Forelimb muscle (tissue), 1 donor: Measurements from ENCODE around the gene ACADVL. TPM values are rescaled to one million over a fixed set of nuclear protein-coding genes. Genes with fewer than 3 reads are reported as not detected.

ENCODE experiments used
- DNase-seq: peaks from one replicate; pipeline ENCODE4 v3.0.0-alpha.2; 2013; ENCODE audit warnings: low read depth
- polyA plus RNA-seq: library from polyadenylated mRNA; unstranded; fragments of 120-200 nt; gene quantifications from one replicate; pipeline ENCODE4 v1.2.1, GENCODE V29; 2013; ENCODE audit not compliant: insufficient read length

ACADVL gene
- polyA plus RNA-seq, 1 donor: 243 TPM

DNA sequence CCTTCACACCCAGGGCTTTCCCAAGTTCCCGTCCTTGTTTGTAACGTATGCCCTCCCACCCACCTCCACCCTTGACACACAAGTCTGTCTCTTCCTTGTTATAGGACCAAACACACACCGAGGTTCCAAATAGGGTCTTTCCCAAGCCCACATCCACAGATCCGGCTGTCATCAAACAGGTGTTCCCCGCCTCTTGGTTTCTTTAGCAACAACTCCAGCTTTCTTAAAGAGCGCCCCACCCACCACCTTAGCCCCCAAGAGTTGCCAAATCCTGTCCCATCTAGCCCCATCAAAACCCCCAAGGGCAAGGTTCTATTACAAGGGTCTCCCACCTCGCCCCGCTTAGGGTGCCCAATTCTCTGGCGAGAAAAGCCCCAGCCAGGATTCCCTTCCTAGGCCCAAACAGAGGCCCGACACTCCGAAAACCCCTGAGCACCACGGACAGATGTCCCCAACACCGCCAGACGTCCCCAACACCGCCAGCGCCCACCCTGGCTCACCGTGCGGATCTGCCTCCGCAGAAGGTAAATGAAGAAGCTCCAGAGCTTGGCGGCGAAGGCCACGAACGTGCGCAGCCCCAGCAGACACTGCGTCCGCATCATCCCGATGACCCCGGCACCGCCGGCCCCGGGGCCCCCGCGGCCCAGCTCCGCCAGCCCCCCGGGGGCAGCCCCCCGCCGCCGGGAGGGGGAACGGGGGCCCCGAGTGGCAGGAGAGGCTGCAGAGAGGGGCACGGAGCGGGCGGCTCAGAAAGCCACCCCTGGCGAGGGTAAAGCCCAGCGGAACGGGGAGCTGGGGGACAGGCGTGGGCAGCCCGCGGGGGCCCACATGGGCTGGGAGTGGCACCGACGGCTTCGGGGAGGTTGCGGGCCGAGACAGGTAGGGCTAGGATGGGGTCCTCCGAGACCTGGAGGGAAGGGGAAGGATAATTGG is 31.2 kb downstream of the ACADVL start:
- DNase-seq: no peak

DNA sequence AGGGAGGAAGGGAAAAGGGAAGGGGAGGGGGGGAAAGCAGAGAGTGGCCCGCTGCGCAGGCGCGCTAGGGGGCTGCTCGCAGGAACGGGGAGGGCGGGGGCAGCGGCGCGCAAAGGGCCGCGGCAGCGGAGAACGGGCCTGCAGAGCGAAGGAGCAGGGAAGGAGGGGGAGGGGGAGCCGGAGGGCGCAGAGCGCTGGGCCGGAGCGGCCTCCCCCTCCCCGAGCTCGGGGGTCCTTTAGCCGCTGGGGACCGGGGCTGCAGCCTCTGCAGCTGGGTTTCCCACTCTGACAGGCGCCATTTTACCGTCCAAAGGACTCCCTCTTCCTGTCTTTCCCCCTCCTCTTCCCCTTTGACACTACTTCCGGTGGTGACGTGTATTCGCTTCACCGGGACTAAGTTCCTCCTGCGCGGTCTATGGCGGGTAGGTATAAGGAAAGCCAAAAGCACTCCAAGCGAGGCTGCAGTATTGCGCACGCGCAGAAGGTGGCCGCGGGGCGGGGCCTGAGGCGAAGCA is 32.0 kb downstream of the ACADVL start, which contains the start of gene CTDNEP1:
Gene CTDNEP1, minus strand, starts transcription at position 74 of the 515 bp plus-strand sequence. CDS start 438 bp downstream, outside the sequence.
- peak; percentile 99 for DNase-seq

GRCh38 chr17:7252176-7253043 is 32.7 kb downstream of the ACADVL start, which contains the start of gene ELP5:
ELP5 (plus strand) TSS chr17:7252215; CDS start chr17:7252551, 336 bp downstream.
- peak; percentile 78 for DNase-seq

- DNase-seq: no peak
Observed at GRCh38 chr17:7253082-7253481, 33.3 kb downstream of the ACADVL start.

- no peak for DNase-seq
Observed at GRCh38 chr17:7254511-7254910, 34.8 kb downstream of the ACADVL start.

DNA sequence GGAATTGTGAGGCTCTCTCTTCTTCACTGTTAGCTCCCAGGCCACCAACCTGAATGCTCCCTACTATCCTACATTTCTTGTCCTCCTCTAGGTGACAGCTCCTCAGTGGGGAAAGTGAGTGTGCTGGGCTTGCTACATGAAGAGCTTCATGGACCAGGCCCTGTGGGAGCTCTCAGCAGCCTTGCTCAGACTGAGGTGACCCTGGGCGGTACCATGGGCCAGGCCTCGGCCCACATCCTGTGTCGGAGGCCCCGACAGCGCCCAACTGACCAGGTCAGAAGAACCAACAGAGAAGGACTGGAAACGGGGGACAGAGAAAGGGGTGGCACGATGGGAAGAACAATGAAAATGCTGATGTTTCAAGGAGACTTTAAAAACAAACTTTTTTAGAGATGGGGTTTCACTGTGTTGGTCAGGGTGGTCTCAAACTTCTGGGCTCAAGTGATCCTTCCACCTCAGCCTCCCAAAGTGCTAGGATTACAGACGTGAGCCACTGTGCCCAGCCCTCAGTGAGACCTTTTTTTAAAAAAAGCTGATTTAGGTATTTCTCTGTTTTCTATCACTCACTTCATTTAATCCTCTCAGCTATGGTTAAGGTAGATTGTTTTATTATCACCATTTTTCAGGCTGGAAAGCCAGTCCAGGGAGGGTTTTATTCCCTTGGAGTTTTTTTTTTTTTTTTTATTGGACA is 37.2 kb downstream of the ACADVL start:
- DNase-seq: no peak

GRCh38 chr17:7258731-7259554 is 39.2 kb downstream of the ACADVL start:
- no peak for DNase-seq

GRCh38 chr17:7259555-7259889 is 39.8 kb downstream of the ACADVL start:
- DNase-seq: no peak

DNA sequence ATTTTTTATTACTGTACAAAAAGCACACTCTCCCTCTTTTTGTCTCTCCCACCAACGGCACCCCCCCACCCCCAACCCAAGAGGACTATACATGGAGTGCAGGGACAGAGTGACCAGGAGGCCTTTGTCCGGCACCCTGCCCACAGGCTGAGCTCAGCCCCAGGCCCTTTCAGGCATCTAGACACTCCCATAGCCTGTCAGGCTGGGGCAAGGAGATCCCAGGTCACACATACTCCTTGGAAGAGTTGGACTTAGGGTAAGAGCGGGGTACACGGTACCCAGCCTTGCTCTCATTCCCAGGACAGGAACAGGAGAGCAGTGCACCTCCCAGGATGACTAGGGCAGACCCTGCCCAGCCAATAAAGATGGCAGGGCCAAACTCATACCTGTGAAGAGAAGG is 40.4 kb downstream of the ACADVL start:
- DNase-seq: no peak

DNA sequence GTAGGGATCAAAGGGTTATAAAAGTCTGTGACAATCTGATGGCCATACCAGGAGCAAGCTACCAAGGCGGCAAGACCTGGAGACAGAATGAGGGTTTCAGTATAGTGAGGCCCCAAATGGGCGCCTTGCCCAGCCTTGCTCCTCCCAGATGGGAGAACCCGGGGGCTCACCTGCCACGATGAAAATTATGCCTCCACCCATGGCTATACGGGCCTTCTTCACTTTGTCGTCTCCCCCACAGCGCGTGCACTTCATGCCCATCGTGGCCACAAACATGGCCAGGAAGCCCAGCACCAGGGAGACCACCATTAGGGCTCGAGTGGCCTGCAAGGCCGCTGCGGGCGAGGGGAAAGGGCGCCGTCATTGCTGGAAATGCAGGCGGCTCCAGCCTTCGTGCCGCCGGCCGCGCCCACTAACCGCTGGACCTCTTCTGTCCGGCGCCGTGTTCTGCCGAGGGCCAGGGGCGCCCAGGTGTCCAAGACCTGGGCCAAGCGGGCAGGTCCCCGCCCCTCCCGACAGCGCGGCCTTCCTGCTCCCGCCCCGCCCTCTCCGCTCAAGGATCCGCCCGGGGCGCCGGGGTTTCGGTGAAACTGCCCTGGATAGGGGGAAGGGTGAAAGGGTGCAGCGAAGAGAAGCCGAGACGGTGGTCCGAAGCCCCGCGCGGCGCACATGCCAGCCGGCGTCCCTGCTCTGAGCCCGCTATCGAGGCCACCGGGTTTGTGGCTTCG is 41.1 kb downstream of the ACADVL start:
- no peak for DNase-seq

DNA sequence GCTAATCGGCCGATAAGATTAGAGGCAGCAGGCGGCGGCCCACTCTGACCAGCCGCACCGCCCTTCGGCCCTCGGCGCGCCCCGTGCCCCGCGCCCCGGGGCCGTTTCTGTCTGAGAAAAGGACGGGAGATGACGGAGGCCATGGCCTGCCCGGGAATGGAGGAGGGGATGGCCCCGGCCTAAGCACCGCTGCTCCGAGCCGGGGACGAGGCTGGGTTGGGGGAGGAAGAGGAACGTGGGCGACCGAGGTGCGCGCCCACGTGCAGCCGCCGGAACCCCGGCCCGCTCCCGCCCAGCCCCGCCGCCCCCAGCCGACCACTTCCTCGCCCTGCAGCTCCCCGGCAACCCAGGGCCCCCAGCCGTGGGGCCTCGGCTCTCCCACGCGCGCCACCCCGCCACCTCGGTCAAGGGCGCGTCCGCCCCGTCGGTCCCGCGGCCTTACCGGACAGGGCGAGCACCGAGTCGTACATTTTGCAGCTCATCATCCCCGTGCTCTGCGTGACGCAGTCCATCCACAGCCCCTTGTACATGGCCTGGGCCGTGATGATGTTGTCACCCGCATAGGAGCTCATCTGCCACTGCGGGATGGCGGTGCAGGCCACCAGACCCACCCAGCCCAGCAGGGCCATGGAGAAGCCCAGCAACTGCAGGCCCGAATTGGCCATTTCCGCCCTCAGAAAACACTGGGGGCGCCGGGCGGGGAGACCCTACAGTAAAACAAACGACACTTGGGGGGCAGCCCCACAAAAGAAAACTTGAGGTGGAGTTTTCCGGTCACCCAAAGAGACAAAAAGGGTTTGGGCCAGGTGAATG is 41.8 kb downstream of the ACADVL start:
- no peak for DNase-seq

- no peak for DNase-seq
Observed at GRCh38 chr17:7262192-7262934, 42.6 kb downstream of the ACADVL start, which contains the start of gene CLDN7. CLDN7 (minus strand) TSS chr17:7262478; CDS start chr17:7262043, 435 bp downstream.

DNA sequence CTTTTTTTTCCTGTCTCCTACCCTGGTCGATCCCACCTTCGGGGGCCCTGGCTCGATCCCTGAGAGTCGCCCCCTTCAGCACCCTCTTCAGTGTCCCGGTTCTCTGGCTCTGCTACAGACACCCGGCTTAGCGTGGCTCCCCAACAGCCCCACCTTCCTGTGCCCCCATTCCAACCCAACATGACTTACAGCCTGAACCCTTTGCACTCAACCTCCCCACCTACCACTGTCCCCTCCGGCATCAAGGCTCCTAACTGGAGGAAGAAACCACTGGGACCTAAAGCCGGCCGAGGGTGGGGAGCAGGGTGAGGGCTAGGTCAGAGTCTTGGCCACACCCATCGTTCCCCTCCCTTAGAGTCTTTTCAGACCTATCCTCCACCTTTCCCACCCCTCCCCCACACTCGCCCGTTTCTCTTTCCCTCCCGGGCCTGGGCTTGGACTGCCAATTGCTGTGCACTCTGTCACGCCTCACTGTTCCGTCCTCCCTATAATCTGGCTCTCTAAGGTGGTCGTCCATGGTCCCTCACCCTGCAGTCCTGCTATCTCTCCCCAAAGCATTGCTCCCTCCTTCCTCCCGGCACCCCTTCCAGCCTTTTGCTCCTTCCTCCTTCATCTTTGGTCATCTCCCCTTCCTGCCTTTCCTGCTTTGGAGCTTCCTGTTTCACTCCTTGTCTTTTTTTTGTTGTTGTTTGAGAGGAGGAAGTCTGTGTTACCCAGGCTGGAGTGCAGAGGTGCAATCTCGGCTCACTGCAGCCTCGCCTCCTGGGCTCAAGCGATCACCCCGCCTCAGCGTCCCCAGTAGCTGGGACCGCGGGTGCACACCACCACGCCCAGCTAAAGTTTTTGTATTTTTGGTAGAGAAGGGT is 43.4 kb downstream of the ACADVL start:
- DNase-seq: no peak

GRCh38 chr17:7263801-7264078 is 44.0 kb downstream of the ACADVL start:
- DNase-seq: no peak

DNA sequence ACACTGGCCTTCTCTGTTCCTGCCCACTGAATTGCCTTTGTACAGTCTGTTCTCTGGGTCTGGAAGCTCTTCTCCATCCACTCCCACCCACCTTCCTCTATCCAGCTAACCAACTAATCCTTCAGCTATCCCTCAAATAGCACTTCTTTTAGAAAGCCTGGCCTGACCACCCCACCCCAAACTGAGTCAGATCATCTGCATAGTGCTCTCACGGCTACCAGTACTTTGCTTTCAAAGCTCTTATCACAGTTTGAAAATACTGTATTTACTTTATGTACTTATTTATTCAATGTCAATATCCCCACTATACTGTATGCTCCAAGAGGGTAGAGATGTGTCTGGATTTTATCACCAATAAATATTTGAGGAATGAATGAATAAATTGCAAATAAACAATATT is 47.0 kb downstream of the ACADVL start:
- no peak for DNase-seq
